ENCODE data around the gene PKNOX1.

DNA sequence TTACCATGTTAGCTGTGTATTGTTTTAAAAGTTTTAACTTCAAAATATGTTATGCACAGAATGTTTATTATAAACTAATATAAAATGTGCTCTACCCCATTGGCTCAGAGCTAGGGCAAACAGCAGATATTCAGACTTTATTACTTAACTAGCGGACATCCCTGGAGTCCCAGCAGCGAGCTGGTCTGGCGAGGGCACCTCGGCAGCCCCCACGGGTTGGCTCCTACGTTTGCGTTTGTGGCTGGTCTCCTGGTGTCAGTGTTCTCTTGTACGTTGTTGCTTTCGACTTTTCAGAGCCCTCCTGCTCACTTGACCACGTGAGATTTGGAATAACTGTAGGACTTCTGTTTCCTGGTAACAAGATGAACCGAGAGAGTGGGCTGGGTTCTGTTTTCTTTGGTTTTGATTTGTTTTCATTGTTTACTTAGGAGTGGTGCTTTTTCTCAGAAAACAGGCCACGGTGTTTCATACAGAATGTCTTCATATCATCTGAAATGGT is 56.8 kb downstream of the PKNOX1 start:
- TF ChIP-seq, protein P1, sequence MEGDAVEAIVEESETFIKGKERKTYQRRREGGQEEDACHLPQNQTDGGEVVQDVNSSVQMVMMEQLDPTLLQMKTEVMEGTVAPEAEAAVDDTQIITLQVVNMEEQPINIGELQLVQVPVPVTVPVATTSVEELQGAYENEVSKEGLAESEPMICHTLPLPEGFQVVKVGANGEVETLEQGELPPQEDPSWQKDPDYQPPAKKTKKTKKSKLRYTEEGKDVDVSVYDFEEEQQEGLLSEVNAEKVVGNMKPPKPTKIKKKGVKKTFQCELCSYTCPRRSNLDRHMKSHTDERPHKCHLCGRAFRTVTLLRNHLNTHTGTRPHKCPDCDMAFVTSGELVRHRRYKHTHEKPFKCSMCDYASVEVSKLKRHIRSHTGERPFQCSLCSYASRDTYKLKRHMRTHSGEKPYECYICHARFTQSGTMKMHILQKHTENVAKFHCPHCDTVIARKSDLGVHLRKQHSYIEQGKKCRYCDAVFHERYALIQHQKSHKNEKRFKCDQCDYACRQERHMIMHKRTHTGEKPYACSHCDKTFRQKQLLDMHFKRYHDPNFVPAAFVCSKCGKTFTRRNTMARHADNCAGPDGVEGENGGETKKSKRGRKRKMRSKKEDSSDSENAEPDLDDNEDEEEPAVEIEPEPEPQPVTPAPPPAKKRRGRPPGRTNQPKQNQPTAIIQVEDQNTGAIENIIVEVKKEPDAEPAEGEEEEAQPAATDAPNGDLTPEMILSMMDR (IDR thresholded peaks at IDR 0.05) = no peak
- TF ChIP-seq POLR2A (IDR thresholded peaks at IDR 0.05) = no peak
